ENCODE measurements around the gene TMEM256.

Gene TMEM256

GRCh38 chr17:7403977-7404736 lies at the start of gene TMEM256:
TMEM256 (minus strand) TSS chr17:7404097; CDS start chr17:7404084, 13 bp downstream.
- peak; percentile 99 for DNase-seq (ENCODE audit: low spot score)

GRCh38 chr17:7448461-7448860 lies 44.6 kb upstream of the TMEM256 start:
- DNase-seq (ENCODE audit: low spot score): no peak

- DNase-seq (ENCODE audit: low spot score): no peak
Measured at GRCh38 chr17:7445619-7445968, 41.7 kb upstream of the TMEM256 start.

- peak; percentile 90 for DNase-seq (ENCODE audit: low spot score)
Measured at GRCh38 chr17:7444682-7445618, 41.1 kb upstream of the TMEM256 start, which contains the start of gene CHRNB1. CHRNB1 (plus strand) TSS chr17:7445061; CDS start chr17:7445128, 67 bp downstream.

GRCh38 chr17:7443499-7444485 lies 39.9 kb upstream of the TMEM256 start:
- DNase-seq (ENCODE audit: low spot score): peak; percentile 60

GRCh38 chr17:7442142-7442541 lies 38.2 kb upstream of the TMEM256 start:
- no peak for DNase-seq (ENCODE audit: low spot score)

GRCh38 chr17:7441266-7441665 lies 37.4 kb upstream of the TMEM256 start:
- no peak for DNase-seq (ENCODE audit: low spot score)

GRCh38 chr17:7440834-7441195 lies 36.9 kb upstream of the TMEM256 start:
- peak; percentile 15 for DNase-seq (ENCODE audit: low spot score)

GRCh38 chr17:7440113-7440833 lies 36.4 kb upstream of the TMEM256 start:
- DNase-seq (ENCODE audit: low spot score): no peak

GRCh38 chr17:7439462-7440112 lies 35.7 kb upstream of the TMEM256 start, which contains the start of gene FGF11:
FGF11 (plus strand) TSS chr17:7439512; CDS start chr17:7439621, 109 bp downstream.
- DNase-seq (ENCODE audit: low spot score): no peak

GRCh38 chr17:7438656-7439460 lies 35.0 kb upstream of the TMEM256 start:
- no peak for DNase-seq (ENCODE audit: low spot score)

GRCh38 chr17:7437950-7438614 lies 34.2 kb upstream of the TMEM256 start:
- DNase-seq (ENCODE audit: low spot score): no peak

GRCh38 chr17:7437369-7437863 lies 33.5 kb upstream of the TMEM256 start:
- no peak for DNase-seq (ENCODE audit: low spot score)

- DNase-seq (ENCODE audit: low spot score): peak; percentile 94
Measured at GRCh38 chr17:7436556-7437368, 32.9 kb upstream of the TMEM256 start.

- DNase-seq (ENCODE audit: low spot score): peak; percentile 88
Measured at GRCh38 chr17:7435676-7436555, 32.0 kb upstream of the TMEM256 start.

- no peak for DNase-seq (ENCODE audit: low spot score)
Measured at GRCh38 chr17:7432296-7432695, 28.4 kb upstream of the TMEM256 start.

GRCh38 chr17:7431231-7431630 lies 27.3 kb upstream of the TMEM256 start:
- no peak for DNase-seq (ENCODE audit: low spot score)
